ENCODE data around the gene FOXD3.

FOXD3 gene

DNA sequence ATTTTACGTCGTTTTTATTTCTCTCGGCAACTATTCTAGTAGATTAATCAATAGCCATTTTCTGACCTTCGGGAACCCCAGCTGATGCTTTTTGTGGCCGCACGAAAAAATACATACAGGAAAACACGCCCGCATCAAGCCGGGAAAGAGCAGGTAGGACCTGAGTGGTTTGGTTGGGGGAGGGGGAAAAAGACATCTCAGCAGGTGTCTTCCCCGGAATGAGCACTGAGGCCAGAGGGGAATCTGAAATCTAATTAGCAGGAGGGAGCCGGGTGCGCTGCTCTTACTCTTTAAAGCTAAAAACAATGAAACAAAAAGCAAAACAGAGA lies 618 bp upstream of the FOXD3 start:
- peak overlapping the region; percentile 69 for H3K4me3 ChIP-seq (ENCODE audit: low read depth, low read length)

DNA sequence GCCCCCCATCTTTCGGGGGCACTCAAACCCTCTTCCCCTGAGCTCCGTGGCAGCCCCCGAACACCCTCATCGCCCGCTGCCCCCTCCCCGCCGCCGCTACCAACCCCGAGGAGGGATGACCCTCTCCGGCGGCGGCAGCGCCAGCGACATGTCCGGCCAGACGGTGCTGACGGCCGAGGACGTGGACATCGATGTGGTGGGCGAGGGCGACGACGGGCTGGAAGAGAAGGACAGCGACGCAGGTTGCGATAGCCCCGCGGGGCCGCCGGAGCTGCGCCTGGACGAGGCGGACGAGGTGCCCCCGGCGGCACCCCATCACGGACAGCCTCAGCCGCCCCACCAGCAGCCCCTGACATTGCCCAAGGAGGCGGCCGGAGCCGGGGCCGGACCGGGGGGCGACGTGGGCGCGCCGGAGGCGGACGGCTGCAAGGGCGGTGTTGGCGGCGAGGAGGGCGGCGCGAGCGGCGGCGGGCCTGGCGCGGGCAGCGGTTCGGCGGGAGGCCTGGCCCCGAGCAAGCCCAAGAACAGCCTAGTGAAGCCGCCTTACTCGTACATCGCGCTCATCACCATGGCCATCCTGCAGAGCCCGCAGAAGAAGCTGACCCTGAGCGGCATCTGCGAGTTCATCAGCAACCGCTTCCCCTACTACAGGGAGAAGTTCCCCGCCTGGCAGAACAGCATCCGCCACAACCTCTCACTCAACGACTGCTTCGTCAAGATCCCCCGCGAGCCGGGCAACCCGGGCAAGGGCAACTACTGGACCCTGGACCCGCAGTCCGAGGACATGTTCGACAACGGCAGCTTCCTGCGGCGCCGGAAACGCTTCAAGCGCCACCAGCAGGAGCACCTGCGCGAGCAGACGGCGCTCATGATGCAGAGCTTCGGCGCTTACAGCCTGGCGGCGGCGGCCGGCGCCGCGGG lies 837 bp downstream of the FOXD3 start:
- TF ChIP-seq, protein P1, sequence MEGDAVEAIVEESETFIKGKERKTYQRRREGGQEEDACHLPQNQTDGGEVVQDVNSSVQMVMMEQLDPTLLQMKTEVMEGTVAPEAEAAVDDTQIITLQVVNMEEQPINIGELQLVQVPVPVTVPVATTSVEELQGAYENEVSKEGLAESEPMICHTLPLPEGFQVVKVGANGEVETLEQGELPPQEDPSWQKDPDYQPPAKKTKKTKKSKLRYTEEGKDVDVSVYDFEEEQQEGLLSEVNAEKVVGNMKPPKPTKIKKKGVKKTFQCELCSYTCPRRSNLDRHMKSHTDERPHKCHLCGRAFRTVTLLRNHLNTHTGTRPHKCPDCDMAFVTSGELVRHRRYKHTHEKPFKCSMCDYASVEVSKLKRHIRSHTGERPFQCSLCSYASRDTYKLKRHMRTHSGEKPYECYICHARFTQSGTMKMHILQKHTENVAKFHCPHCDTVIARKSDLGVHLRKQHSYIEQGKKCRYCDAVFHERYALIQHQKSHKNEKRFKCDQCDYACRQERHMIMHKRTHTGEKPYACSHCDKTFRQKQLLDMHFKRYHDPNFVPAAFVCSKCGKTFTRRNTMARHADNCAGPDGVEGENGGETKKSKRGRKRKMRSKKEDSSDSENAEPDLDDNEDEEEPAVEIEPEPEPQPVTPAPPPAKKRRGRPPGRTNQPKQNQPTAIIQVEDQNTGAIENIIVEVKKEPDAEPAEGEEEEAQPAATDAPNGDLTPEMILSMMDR (IDR thresholded peaks at IDR 0.05; ENCODE audit: borderline replicate concordance, insufficient read depth, low read depth, low read length): 0 out of 2 replicates have a peak, but pooled peaks have one; percentile 1
- H3K4me3 ChIP-seq (ENCODE audit: low read depth, low read length): peak overlapping the region; percentile 69

More for the DNA sequence above, 618 bp upstream of the FOXD3 start:
- TF ChIP-seq, protein P1 (IDR thresholded peaks at IDR 0.05; ENCODE audit: borderline replicate concordance, insufficient read depth, low read depth, low read length): no peak

DNA sequence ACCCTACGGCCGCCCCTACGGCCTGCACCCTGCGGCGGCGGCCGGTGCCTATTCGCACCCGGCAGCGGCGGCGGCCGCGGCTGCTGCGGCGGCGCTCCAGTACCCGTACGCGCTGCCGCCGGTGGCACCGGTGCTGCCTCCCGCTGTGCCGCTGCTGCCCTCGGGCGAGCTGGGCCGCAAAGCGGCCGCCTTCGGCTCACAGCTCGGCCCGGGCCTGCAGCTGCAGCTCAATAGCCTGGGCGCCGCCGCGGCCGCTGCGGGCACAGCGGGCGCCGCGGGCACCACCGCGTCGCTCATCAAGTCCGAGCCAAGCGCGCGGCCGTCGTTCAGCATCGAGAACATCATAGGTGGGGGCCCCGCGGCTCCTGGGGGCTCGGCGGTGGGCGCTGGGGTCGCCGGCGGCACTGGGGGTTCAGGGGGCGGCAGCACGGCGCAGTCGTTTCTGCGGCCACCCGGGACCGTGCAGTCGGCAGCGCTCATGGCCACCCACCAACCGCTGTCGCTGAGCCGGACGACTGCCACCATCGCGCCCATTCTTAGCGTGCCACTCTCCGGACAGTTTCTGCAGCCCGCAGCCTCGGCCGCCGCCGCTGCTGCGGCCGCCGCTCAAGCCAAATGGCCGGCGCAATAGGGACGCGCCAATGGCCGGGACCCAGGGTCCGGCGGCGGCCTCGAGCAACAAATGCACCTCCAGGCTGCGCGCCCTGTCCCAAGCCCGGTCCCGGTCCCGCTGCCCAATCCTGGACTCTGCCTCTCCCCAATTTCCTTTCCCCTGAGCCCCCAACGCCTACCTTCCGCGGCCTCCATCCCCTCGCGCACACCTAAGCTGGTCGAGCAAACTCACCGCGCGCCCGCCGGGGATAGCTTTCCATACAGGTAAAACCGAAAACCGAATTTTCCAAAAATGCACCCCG lies 1.8 kb downstream of the FOXD3 start:
- peak overlapping the region; percentile 2 for H3K4me3 ChIP-seq (ENCODE audit: low read depth, low read length)
- TF ChIP-seq, protein P1 (IDR thresholded peaks at IDR 0.05; ENCODE audit: borderline replicate concordance, insufficient read depth, low read depth, low read length): no peak

DNA sequence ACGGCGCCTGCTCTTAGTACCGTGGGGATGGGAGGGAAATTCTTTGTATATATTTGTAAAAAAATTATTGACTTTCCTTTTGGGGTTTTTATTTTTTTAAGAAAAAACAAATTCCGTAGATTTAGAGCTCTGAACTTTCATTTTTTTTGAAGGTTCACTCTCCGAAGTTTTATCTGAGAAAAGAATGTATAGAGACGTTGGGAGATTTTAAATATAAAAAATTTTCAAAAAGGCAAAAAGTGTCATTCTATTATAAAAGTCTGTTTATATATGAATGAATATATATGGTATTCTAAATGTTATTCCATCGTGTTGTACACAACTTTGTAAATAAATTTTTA lies 2.4 kb downstream of the FOXD3 start:
- H3K4me3 ChIP-seq (ENCODE audit: low read depth, low read length): no peak overlapping the region
- TF ChIP-seq, protein P1 (IDR thresholded peaks at IDR 0.05; ENCODE audit: borderline replicate concordance, insufficient read depth, low read depth, low read length): no peak

DNA sequence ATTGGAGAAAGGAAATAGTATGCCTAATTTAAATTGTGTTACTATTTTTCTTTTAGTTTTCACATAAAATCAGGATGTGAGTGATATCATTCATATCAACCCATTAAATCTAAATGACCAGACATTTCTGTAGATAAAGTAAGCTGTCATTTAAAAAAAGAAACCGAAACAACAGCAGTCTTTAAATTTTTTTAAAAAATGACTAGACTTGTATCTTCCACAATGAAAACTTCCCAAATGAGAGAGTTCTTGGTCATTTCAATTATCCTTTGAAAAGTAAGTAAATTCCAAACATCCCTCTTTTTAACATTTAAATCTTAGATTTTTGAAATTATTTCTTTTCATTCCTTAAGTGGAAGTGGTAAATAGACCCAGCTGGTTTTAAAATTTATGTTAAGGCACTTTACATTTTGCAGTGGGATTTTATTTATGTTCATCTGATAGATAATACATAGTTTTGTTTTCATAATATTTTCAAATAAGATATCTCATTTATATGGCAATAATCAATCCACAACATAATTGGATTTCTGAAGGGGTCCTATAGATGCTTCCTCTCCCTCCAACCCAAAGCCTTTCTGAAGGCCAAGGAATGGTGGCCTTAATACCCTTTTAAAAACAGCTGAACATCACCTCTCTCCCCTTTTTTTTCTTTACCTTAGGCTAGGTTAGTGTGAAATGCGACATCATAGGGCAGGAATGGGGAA lies 3.1 kb downstream of the FOXD3 start:
- TF ChIP-seq, protein P1 (IDR thresholded peaks at IDR 0.05; ENCODE audit: borderline replicate concordance, insufficient read depth, low read depth, low read length): no peak
- no peak overlapping the region for H3K4me3 ChIP-seq (ENCODE audit: low read depth, low read length)

DNA sequence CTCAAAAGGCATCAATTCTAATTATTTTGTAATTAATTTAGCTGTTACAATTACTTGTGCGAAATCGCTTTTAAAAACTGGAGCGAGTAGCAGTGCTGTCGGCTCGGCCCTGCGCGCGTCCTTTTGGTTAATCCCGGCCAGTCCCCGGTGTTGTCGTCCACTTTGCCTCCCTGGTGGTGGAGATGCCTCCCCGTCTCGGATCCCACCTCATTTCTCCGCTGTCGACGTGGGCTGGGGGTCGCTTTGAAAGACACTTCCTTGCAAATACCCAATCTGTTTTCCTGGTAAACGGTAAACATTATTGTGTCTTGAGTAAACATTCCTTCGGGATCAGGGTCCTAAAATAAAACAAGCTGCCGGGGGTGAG lies 3.7 kb downstream of the FOXD3 start:
- H3K4me3 ChIP-seq (ENCODE audit: low read depth, low read length): no peak overlapping the region
- TF ChIP-seq, protein P1 (IDR thresholded peaks at IDR 0.05; ENCODE audit: borderline replicate concordance, insufficient read depth, low read depth, low read length): no peak
